Subcutaneous adipose tissue (tissue), 4 donors: Measurements from ENCODE around the gene ANKDD1A. TPM values are rescaled to one million over a fixed set of nuclear protein-coding genes. Genes with fewer than 3 reads are reported as not detected.

Experiments used
- total RNA-seq, 4 donors: library from RNA; depleted of rRNA; stranded (reverse); fragments of >200 nt; gene quantifications; one replicate each; pipeline ENCODE4 v1.1.0, GENCODE V29; 2016
- TF ChIP-seq, protein P1 (sequence below): fragments of 450-650 bp; IDR thresholded peaks from one replicate; pipeline ENCODE4 v1.5.1; 2016; ENCODE audit warnings: low read depth, mild to moderate bottlenecking, control low read depth, antibody characterized with exemption, moderate library complexity

Gene ANKDD1A
- total RNA-seq, 4 donors from 2014 or later = 13.8 to 27.3 (median 15.2) TPM

DNA sequence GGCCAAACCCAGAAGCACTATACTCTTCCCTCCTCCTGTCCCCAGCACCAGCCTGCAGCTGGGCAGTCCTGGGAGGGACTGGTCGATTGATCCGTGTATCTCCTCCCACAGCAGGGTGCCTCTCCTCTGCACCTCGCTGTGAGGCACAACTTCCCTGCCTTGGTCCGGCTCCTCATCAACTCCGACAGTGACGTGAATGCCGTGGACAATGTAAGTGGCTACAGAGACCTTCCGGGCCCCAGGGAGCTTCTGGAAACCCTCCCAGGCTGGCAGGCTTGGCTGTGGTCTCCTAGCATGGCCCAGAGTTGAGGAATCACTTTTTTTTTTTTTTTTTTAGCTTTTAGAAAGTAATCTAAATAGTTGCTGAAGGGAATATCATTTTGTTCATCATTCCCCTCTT is 30.7 kb downstream of the ANKDD1A start:
- TF ChIP-seq, protein P1, sequence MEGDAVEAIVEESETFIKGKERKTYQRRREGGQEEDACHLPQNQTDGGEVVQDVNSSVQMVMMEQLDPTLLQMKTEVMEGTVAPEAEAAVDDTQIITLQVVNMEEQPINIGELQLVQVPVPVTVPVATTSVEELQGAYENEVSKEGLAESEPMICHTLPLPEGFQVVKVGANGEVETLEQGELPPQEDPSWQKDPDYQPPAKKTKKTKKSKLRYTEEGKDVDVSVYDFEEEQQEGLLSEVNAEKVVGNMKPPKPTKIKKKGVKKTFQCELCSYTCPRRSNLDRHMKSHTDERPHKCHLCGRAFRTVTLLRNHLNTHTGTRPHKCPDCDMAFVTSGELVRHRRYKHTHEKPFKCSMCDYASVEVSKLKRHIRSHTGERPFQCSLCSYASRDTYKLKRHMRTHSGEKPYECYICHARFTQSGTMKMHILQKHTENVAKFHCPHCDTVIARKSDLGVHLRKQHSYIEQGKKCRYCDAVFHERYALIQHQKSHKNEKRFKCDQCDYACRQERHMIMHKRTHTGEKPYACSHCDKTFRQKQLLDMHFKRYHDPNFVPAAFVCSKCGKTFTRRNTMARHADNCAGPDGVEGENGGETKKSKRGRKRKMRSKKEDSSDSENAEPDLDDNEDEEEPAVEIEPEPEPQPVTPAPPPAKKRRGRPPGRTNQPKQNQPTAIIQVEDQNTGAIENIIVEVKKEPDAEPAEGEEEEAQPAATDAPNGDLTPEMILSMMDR = no peak

DNA sequence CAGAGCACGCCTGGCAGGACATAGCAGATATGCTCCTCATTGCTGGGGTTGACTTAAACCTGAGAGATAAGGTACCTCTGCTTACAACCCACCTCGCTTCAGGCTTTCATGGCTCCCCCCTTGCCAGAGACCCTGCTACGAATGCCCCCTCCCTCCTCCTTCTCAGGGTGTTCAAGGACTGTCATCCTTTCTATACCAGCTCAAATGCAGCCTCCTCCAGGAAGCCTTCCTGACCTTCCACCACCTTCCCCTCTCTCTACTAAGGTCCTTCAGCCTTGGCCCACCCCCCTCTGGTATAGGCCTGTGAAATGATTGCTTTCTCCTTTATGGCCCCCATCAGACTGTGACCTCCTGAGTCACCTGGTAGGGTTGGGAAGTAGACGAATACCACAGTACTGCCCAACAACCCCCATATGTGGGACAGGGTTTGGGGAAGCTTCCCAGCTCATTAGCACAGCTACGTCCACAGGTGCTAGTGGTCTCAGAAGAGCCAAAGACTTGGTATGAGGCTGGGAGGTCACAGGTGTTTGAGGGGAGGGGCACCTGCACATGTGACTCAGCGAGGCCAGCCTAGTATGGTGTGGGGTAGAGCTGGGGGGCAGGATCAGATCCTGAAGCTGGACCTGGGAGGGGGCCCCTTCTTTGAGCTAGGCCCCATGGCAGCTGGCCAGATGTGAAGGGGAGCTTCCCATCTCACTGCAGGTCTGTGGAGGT is 32.0 kb downstream of the ANKDD1A start:
- TF ChIP-seq, protein P1 = no peak

DNA sequence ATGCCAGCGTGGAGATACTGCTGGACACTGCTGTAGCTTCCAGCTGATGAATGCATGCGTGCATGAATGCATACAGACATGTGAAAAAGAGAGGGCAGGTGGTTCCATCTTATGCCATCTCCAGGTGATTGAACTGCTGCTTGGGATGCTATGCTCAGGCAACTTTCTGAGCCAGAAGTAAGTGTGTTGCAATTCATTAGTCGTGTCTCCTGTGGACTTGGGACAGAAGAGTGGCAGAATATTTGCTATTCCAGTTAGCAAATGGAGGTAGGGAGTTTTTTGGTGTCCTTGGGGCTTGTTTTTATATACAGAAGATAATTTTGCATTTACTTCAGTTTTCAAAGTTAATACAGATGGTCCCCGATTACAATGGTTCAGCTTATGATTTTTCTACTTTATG is 33.3 kb downstream of the ANKDD1A start:
- TF ChIP-seq, protein P1 = no peak

DNA sequence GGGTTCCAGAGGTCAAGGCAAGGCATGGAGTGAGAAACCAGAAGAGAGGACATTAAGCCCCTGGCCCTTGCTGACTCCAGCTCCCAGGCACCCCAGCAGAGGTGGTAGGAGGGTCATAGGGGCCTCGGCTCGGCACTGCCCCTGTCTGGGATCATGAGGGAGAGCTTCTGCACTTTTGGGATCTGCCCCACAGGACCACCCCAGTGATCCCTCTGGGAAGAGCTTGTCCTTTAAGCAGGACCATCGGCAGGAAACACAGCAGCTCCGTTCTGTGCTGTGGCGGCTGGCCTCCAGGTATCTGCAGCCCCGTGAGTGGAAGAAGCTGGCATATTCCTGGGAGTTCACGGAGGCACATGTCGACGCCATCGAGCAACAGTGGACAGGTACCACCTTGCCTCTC is 35.5 kb downstream of the ANKDD1A start:
- TF ChIP-seq, protein P1 = no peak

DNA sequence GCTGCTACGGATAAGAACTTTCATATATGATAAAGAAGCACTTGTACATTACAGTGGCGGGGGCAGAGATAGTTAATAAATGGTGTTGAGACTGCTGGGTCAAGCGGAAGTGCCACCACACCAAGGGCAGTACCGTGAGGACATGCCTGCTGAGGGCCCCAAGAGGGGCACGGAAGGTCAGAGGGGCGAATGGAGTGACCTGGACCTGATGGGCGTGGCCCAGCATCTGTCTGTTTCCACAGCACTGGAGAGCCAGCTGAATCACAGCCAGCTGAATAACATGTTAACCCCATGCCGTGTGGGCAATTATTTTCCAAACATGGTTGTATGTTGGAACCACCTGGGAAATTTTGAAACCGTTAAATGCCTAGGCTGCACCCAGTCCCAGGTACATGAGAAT is 37.2 kb downstream of the ANKDD1A start:
- TF ChIP-seq, protein P1 = no peak

DNA sequence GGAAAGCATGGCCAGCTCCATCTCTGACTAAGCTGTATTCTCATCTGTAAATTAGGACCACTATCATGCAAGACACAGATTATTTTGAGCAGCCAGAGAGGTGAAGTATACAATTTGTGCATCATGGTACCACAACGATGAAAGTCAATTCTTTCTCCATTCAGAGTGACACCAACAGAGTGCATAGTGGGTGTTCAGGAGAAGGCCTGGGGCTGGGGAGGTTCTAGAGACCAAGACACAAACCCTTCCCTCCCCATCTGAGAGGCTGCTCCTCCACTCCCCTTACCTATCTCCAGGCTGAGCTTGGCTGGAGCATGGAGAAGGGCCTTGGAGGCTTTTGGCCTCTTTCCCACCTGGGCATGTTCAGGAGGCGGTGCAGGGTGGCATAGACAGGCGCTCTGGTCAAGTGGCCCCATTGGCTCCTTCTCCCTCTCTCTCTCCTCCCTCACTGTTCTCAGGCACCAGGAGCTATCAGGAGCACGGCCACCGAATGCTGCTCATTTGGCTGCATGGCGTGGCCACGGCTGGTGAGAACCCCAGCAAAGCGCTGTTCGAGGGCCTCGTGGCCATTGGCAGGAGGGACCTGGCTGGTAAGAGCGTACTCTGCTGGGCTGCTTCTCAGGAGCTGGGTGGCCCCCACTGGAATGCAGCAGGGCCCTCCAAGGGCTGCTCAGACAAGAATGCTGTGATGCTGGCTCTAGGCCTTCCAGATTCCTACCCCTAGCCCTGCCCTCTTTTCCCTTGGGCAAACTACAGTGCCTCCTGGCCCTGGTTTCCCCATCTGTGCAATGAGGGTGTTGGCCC is 37.9 kb downstream of the ANKDD1A start:
- TF ChIP-seq, protein P1 = no peak

DNA sequence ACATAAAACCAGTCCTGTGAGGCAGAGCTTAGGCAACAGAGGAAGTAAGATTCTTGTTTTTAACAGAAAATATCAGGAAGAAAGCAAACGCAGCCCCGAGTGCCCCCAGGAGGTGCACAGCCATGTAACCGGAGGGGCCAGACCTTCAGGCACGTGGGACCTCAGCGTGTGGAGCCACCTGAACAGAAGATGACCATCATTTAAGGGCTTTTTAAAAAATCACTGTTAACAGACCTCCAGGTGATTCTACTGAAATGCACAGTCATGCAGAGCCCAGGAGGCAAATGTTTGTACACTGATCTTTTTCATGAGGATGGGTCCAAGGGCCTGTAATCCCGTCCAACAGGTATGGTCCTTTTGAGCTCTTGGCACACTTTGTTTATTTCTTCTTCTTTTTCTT is 39.2 kb downstream of the ANKDD1A start:
- TF ChIP-seq, protein P1 = no peak
